Ovary (tissue), 3 donors: Measurements from ENCODE around the gene ITPR2.

ENCODE experiments used
- EP300 ChIP-seq: sonication (generic); formaldehyde crosslinking; IDR thresholded peaks from one replicate; pipeline ENCODE4 v1.6.1; 2017; ENCODE audit warnings: antibody characterized with exemption
- POLR2A ChIP-seq: fragments of 450-650 bp; IDR thresholded peaks from one replicate; pipeline ENCODE4 v1.6.1; 2017; ENCODE audit warnings: antibody characterized with exemption, mild to moderate bottlenecking, moderate library complexity
- TF ChIP-seq, protein P1 (sequence below), 3 donors: fragments of 450-650 bp in 2 of 3; fragments of 200-600 bp in 1 of 3; IDR thresholded peaks; one replicate each; pipeline versions ENCODE4 v1.5.1 to v1.8.0; 2016 to 2022; ENCODE audit warnings: antibody characterized with exemption in 3 of 3, mild to moderate bottlenecking in 1 of 3
- donor health status: DM: no; HTN: no; CAD: no.

GRCh38 chr12:26730481-26731350 lies 102.3 kb downstream of the ITPR2 start:
- TF ChIP-seq, protein P1, sequence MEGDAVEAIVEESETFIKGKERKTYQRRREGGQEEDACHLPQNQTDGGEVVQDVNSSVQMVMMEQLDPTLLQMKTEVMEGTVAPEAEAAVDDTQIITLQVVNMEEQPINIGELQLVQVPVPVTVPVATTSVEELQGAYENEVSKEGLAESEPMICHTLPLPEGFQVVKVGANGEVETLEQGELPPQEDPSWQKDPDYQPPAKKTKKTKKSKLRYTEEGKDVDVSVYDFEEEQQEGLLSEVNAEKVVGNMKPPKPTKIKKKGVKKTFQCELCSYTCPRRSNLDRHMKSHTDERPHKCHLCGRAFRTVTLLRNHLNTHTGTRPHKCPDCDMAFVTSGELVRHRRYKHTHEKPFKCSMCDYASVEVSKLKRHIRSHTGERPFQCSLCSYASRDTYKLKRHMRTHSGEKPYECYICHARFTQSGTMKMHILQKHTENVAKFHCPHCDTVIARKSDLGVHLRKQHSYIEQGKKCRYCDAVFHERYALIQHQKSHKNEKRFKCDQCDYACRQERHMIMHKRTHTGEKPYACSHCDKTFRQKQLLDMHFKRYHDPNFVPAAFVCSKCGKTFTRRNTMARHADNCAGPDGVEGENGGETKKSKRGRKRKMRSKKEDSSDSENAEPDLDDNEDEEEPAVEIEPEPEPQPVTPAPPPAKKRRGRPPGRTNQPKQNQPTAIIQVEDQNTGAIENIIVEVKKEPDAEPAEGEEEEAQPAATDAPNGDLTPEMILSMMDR (IDR thresholded peaks at IDR 0.05), result no peak
- no peak for TF ChIP-seq EP300
- no peak for TF ChIP-seq POLR2A
